Adrenal gland (tissue), 12 donors: ENCODE measurements around the gene RASSF1. TPM values are rescaled to one million over a fixed set of nuclear protein-coding genes. Genes with fewer than 3 reads are reported as not detected.

Experiments
- DNase-seq, 7 donors: peaks; one replicate each; pipeline ENCODE4 v3.0.0-alpha.2; 2019 to 2020
- H3K27ac ChIP-seq, 5 donors: fragments of 200-600 bp; sonication (generic) in 4 of 5; 1 replicate in 3 of 5; 2 replicates in 2 of 5; pipeline versions ENCODE4 v1.5.1 to v1.8.0; 2016 to 2020; ENCODE audit warnings: mild to moderate bottlenecking in 1 of 5
- H3K27me3 ChIP-seq: fragments of 200-600 bp; 2 replicates; pipeline ENCODE4 v1.8.0; 2021
- H3K36me3 ChIP-seq, 2 donors: fragments of 200-600 bp; replicated peaks in 1 of 2; 1 replicate in 1 of 2; 2 replicates in 1 of 2; pipeline versions ENCODE4 v1.5.1 to v1.8.0; 2018 to 2022
- H3K4me1 ChIP-seq, 2 donors: fragments of 200-600 bp; replicated peaks in 1 of 2; 1 replicate in 1 of 2; 2 replicates in 1 of 2; pipeline versions ENCODE4 v1.5.1 to v1.8.0; 2018 to 2021
- H3K4me3 ChIP-seq, 4 donors: fragments of 200-600 bp; sonication (generic) in 3 of 4; one replicate each; pipeline ENCODE4 v1.5.1; 2016 to 2018
- H3K9me3 ChIP-seq, 3 donors: fragments of 200-600 bp; sonication (generic) in 1 of 3; replicated peaks in 1 of 3; 1 replicate in 2 of 3; 2 replicates in 1 of 3; pipeline versions ENCODE4 v1.5.1 to v1.8.0; 2016 to 2021
- CTCF ChIP-seq, 6 experiments: fragments of 450-650 bp in 4 of 6; fragments of 200-600 bp in 2 of 6; sonication (generic) in 1 of 6; IDR thresholded peaks; 1 replicate in 5 of 6; 2 replicates in 1 of 6; pipeline versions ENCODE4 v1.5.1 to v1.8.0; 2016 to 2021; ENCODE audit warnings: antibody characterized with exemption in 6 of 6, mild to moderate bottlenecking in 2 of 6, moderate library complexity in 1 of 6
- POLR2A ChIP-seq, 2 donors: fragments of 450-650 bp; IDR thresholded peaks; one replicate each; pipeline ENCODE4 v1.6.1; 2017; ENCODE audit warnings: antibody characterized with exemption in 2 of 2, mild to moderate bottlenecking in 2 of 2, moderate library complexity in 1 of 2
- WGBS, 4 donors: extraction: QIAGEN DNeasy Blood & Tissue Kit in 2 of 4; methylation state at CpG; one replicate each; pipeline versions ENCODE4 v1.1.5 to v1.1.7; 2013 to 2017; 5-methylcytosine and 5-hydroxymethylcytosine counted together
- intact Hi-C, 2 donors: fragments of 100-400 bp; cut with DNase I; formaldehyde crosslinking; loops; one replicate each; pipeline versions ENCODE4 v1.14.1 to v1.15.0; 2022 to 2023
- polyA plus RNA-seq, 3 donors: library from polyadenylated mRNA; stranded (reverse); fragments of 200-250 nt in 2 of 3; fragments of 350-450 nt in 1 of 3; fragmentation: Illumina TruSeq in 1 of 3; extraction: RNeasy Lipid Tissue Mini Kit (QIAGEN cat#74804) in 1 of 3; gene quantifications; one replicate each; pipeline ENCODE4 v1.2.3, GENCODE V29; 2013 to 2014
- total RNA-seq, 9 donors: library from RNA; depleted of rRNA in 4 of 9; stranded (reverse); fragments of >200 nt in 4 of 9; fragments of 120-200 nt in 1 of 9; fragmentation: NEBNext Ultra II Directional in 1 of 9; extraction: Animal tissue kit (Norgen Biotek cat#: 25700) in 1 of 9; gene quantifications; one replicate each; pipeline versions ENCODE4 v1.1.0 to v1.2.4, GENCODE V29; 2013 to 2023
- donor health status: healthy with polysubstance abuse.
- donor health status: Bipolar disorder and iron deficiency.
- donor health status: DM: yes; HTN: yes; CAD: no.
- donor health status: DM: no; HTN: no; CAD: no.
- donor health status: DM: no; HTN: no; CAD: no.
- donor health status: DM: yes; HTN: yes; CAD: no.

The RASSF1 gene
- total and polyA plus RNA-seq, 12 donors = 9.6 to 27.4 (median 14.7) TPM

- Histone ChIP-seq H3K4me3 (no peak overlapping the region), H3K9me3 (peaks cover 0 to 5% (median 0%) of the 10 kb centered on the region in 3 donors), H3K36me3 (no peaks in the 10 kb centered on the region), H3K27ac (no peak overlapping the region), H3K4me1 (peaks cover 25 to 37% of the 10 kb centered on the region in 2 donors), H3K27me3 (no peaks in the 10 kb centered on the region)
- no peak for DNase-seq
- intact Hi-C loops = no loop called here
- no peak for TF ChIP-seq POLR2A (IDR thresholded peaks at IDR 0.05)
These were observed 36.0 kb downstream of the RASSF1 start for GRCh38 chr3:50304601-50305000.

- no peaks in the 10 kb centered on the region for H3K27me3 ChIP-seq
- no peaks in the 10 kb centered on the region for H3K9me3 ChIP-seq
- peaks cover 26 to 44% of the 10 kb centered on the region in 2 donors for H3K4me1 ChIP-seq
- WGBS, 4 donors = 41 to 57% (median 50%) methylated on average over 1 to 14 of the region's 14 CpGs
- H3K36me3 ChIP-seq = no peaks in the 10 kb centered on the region
- TF ChIP-seq CTCF (IDR thresholded peaks at IDR 0.05) (peak in 1 of 6 experiments; percentile 13), POLR2A (IDR thresholded peaks at IDR 0.05) (peak in 1 of 2 donors; percentile 39)
- H3K4me3 ChIP-seq = peak within 1 kb of the TSS in 2 of 4 donors; percentile 14 to 35
- H3K27ac ChIP-seq = peak within 1 kb of the TSS; percentile 60 to 86 (median 74)
- peak; percentile 77 to 90 (median 88) for DNase-seq
- intact Hi-C loops = no loop called here
These were observed 37.4 kb downstream of the RASSF1 start, which contains the start of gene HYAL1 for GRCh38 chr3:50303013-50303815. Gene HYAL1 (minus strand): TSS chr3:50303574. CDS start chr3:50302956, 618 bp downstream.

GRCh38 chr3:50302095-50303012 is 38.3 kb downstream of the RASSF1 start:
- WGBS, 4 donors = 78 to 80% (median 79%) methylated on average over 13 to 32 of the region's 32 CpGs
- H3K36me3 ChIP-seq = no peaks in the 10 kb centered on the region
- peak overlapping the region in 1 of 4 donors; percentile 35 for H3K4me3 ChIP-seq
- peaks cover 26 to 48% of the 10 kb centered on the region in 2 donors for H3K4me1 ChIP-seq
- TF ChIP-seq CTCF (IDR thresholded peaks at IDR 0.05) (no peak), POLR2A (IDR thresholded peaks at IDR 0.05) (no peak)
- H3K27me3 ChIP-seq = no peaks in the 10 kb centered on the region
- H3K9me3 ChIP-seq = no peaks in the 10 kb centered on the region
- H3K27ac ChIP-seq = peak overlapping the region in 4 of 5 donors; percentile 68 to 86 (median 76)
- peak in 3 of 7 donors; percentile 49 to 59 (median 49) for DNase-seq
- intact Hi-C loops = no loop called here

- intact Hi-C loops = no loop called here
- peak in 1 of 7 donors; percentile 37 for DNase-seq
- Histone ChIP-seq H3K4me3 (no peak overlapping the region), H3K4me1 (peaks cover 26 to 48% of the 10 kb centered on the region in 2 donors), H3K9me3 (no peaks in the 10 kb centered on the region), H3K36me3 (no peaks in the 10 kb centered on the region), H3K27ac (peak overlapping the region in 4 of 5 donors; percentile 91 to 95 (median 94)), H3K27me3 (no peaks in the 10 kb centered on the region)
- TF ChIP-seq CTCF (IDR thresholded peaks at IDR 0.05) (no peak), POLR2A (IDR thresholded peaks at IDR 0.05) (no peak)
- 78 to 95% (median 94%) methylated on average over 5 to 6 of the region's 6 CpGs for WGBS, 4 donors
These were observed 39.9 kb downstream of the RASSF1 start for GRCh38 chr3:50300681-50301254.
